IMR-90 (cell line): Measurements from ENCODE around the gene SLC16A5. TPM values are rescaled to one million over a fixed set of nuclear protein-coding genes. Genes with fewer than 3 reads are reported as not detected.
"Not testable (repeated sequence)": the region's sequence is repeated elsewhere in the genome, so short reads cannot be mapped to it uniquely, and the experiment has no call there.

Experiments
- ATAC-seq: fragments of 200-7000 bp; cut with Tn5 transposase; 2 replicates; pipeline ENCODE4 v1.9.1; 2020; ENCODE audit warnings: low read depth, mild to moderate bottlenecking, moderate library complexity
- BruUV-seq: library from RNA; stranded (reverse); fragments of 400-500 nt; replicated peaks from 2 replicates; lab custom pipeline; 2021; lab: Mats Ljungman, UMichigan
- CTCF ChIA-PET: fragments of 300-600 bp; formaldehyde crosslinking; extraction: SDS; loops from one replicate; lab custom pipeline; 2021; ENCODE audit warnings: antibody characterized with exemption; lab: Yijun Ruan, JAX
- POLR2A ChIA-PET: fragments of 300-600 bp; sonication (Branson Sonifier 250); formaldehyde crosslinking; loops from one replicate; lab custom pipeline; 2022; ENCODE audit warnings: antibody characterized with exemption; ENCODE audit not compliant: unreplicated experiment; lab: Charles Lee
- DNase-seq: peaks from one replicate; pipeline ENCODE4 v3.0.0; 2013
- H2AFZ ChIP-seq: replicated peaks from 2 replicates; pipeline ENCODE3; 2013; ENCODE audit warnings: low read length, mild to moderate bottlenecking; ENCODE audit not compliant: poor library complexity
- H2AK5ac ChIP-seq: 2 replicates; pipeline ENCODE4 v1.6.1; 2013; ENCODE audit warnings: low read depth, low read length, inconsistent platforms
- H2AK9ac ChIP-seq: replicated peaks from 2 replicates; pipeline ENCODE3; 2013; ENCODE audit warnings: mild to moderate bottlenecking, low read depth, low read length, moderate library complexity; ENCODE audit not compliant: poor library complexity
- H2BK120ac ChIP-seq: 2 replicates; pipeline ENCODE4 v1.6.1; 2013; ENCODE audit warnings: low read depth, low read length, inconsistent platforms
- H2BK15ac ChIP-seq: 3 replicates; pipeline ENCODE4 v1.6.1; 2013; ENCODE audit warnings: low read depth, low read length, inconsistent platforms
- H2BK20ac ChIP-seq: 2 replicates; pipeline ENCODE4 v1.6.1; 2013; ENCODE audit warnings: low read depth, mild to moderate bottlenecking, inconsistent platforms, low read length, moderate library complexity
- H2BK5ac ChIP-seq: 2 replicates; pipeline ENCODE4 v1.6.1; 2013; ENCODE audit warnings: mild to moderate bottlenecking, low read depth, low read length, inconsistent platforms; ENCODE audit not compliant: poor library complexity, severe bottlenecking
- H3K14ac ChIP-seq: replicated peaks from 2 replicates; pipeline ENCODE4 v1.6.1; 2013; ENCODE audit warnings: low read depth, low read length, inconsistent platforms
- H3K18ac ChIP-seq: 2 replicates; pipeline ENCODE4 v1.6.1; 2013; ENCODE audit warnings: low read depth, low read length, control low read depth
- H3K23ac ChIP-seq: 2 replicates; pipeline ENCODE4 v1.6.1; 2013; ENCODE audit warnings: low read depth, low read length, inconsistent platforms
- H3K27ac ChIP-seq: 2 replicates; pipeline ENCODE4 v1.5.1; 2013; ENCODE audit warnings: mild to moderate bottlenecking, control low read depth, low read length; ENCODE audit not compliant: insufficient read depth
- H3K27me3 ChIP-seq: 2 replicates; pipeline ENCODE4 v1.6.1; 2013; ENCODE audit warnings: low read length; ENCODE audit not compliant: control insufficient read depth, insufficient read depth
- H3K36me3 ChIP-seq: 2 replicates; pipeline ENCODE4 v1.6.1; 2013; ENCODE audit warnings: low read length, mixed read lengths; ENCODE audit not compliant: control insufficient read depth, insufficient read depth
- H3K4ac ChIP-seq: 2 replicates; pipeline ENCODE4 v1.6.1; 2013; ENCODE audit warnings: low read depth, low read length, inconsistent platforms
- H3K4me1 ChIP-seq: 2 replicates; pipeline ENCODE4 v1.6.1; 2013; ENCODE audit warnings: low read length, mixed read lengths; ENCODE audit not compliant: control insufficient read depth, insufficient read depth
- H3K4me2 ChIP-seq: 2 replicates; pipeline ENCODE4 v1.6.1; 2013; ENCODE audit warnings: low read depth, mild to moderate bottlenecking, control low read depth, low read length, moderate library complexity
- H3K4me3 ChIP-seq: 2 replicates; pipeline ENCODE4 v1.5.1; 2013; ENCODE audit warnings: low read depth, mild to moderate bottlenecking, control low read depth, low read length, moderate library complexity; ENCODE audit not compliant: insufficient read depth
- H3K56ac ChIP-seq: 2 replicates; pipeline ENCODE4 v1.6.1; 2013; ENCODE audit warnings: low read length, inconsistent platforms; ENCODE audit not compliant: insufficient read depth; ENCODE audit errors: extremely low read depth
- H3K79me1 ChIP-seq, 2 experiments: 2 replicates each; pipeline ENCODE4 v1.6.1; 2013; ENCODE audit warnings: low read length in 2 of 2, inconsistent platforms in 1 of 2, low read depth in 1 of 2
- H3K9ac ChIP-seq: 2 replicates; pipeline ENCODE4 v1.6.1; 2013; ENCODE audit warnings: low read depth, low read length, control low read depth
- H3K9me1 ChIP-seq: 2 replicates; pipeline ENCODE4 v1.6.1; 2013; ENCODE audit warnings: low read length, inconsistent platforms; ENCODE audit not compliant: insufficient read depth
- H3K9me3 ChIP-seq: 2 replicates; pipeline ENCODE4 v1.6.1; 2013; ENCODE audit warnings: low read length; ENCODE audit not compliant: control insufficient read depth, insufficient read depth
- H4K20me1 ChIP-seq: 2 replicates; pipeline ENCODE4 v1.6.1; 2013; ENCODE audit warnings: low read length, inconsistent platforms; ENCODE audit not compliant: insufficient read depth
- H4K5ac ChIP-seq: 2 replicates; pipeline ENCODE4 v1.6.1; 2013; ENCODE audit warnings: mild to moderate bottlenecking, low read depth, low read length, control low read depth
- H4K8ac ChIP-seq, 2 experiments: 2 replicates each; pipeline ENCODE4 v1.6.1; 2013; ENCODE audit warnings: low read depth in 2 of 2, low read length in 2 of 2, control low read depth in 1 of 2, inconsistent platforms in 1 of 2
- H4K91ac ChIP-seq: 2 replicates; pipeline ENCODE4 v1.6.1; 2013; ENCODE audit warnings: low read depth, low read length, inconsistent platforms; ENCODE audit not compliant: insufficient read depth
- WGBS, 2 experiments: methylation state at CpG; one replicate each; pipeline versions ENCODE4 v1.1.5 to v1.1.7; 2013; ENCODE audit warnings: missing lambda C conversion rate in 2 of 2; ENCODE audit not compliant: insufficient read length in 1 of 2; ENCODE audit errors: extremely low coverage in 2 of 2; 5-methylcytosine and 5-hydroxymethylcytosine counted together
- dilution Hi-C: fragments of 300-500 bp; cut with HindIII; formaldehyde crosslinking; loops from one replicate; pipeline ENCODE4 v1.14.3; 2018; ENCODE audit warnings: low sequenced_read_pairs; ENCODE audit not compliant: unreplicated experiment
- in situ Hi-C: fragments of 300-500 bp; cut with MboI; formaldehyde crosslinking; loops from 3 replicates; pipeline ENCODE4 v1.14.3; 2019; ENCODE audit warnings: low sequenced_read_pairs, inconsistent platforms, mixed read lengths
- intact Hi-C: fragments of 100-400 bp; cut with micrococcal nuclease; formaldehyde crosslinking; loops from 2 replicates; pipeline ENCODE4 v1.10.0; 2022
- polyA plus RNA-seq, 3 experiments: library from polyadenylated mRNA; depleted of rRNA; stranded (reverse); fragments of >200 nt; gene quantifications; 2 replicates each; pipeline ENCODE4 v1.2.3, GENCODE V29; 2012; ENCODE audit warnings: low replicate concordance in 1 of 3
- total RNA-seq: library from RNA; depleted of rRNA; stranded (reverse); fragments of >200 nt; gene quantifications from 2 replicates; pipeline ENCODE4 v1.2.3, GENCODE V29; 2012

Gene SLC16A5
- total and polyA plus RNA-seq, 2 of the 4 experiments (the other 2 are of a cell fraction), result 1.8 to 7.1 TPM

DNA sequence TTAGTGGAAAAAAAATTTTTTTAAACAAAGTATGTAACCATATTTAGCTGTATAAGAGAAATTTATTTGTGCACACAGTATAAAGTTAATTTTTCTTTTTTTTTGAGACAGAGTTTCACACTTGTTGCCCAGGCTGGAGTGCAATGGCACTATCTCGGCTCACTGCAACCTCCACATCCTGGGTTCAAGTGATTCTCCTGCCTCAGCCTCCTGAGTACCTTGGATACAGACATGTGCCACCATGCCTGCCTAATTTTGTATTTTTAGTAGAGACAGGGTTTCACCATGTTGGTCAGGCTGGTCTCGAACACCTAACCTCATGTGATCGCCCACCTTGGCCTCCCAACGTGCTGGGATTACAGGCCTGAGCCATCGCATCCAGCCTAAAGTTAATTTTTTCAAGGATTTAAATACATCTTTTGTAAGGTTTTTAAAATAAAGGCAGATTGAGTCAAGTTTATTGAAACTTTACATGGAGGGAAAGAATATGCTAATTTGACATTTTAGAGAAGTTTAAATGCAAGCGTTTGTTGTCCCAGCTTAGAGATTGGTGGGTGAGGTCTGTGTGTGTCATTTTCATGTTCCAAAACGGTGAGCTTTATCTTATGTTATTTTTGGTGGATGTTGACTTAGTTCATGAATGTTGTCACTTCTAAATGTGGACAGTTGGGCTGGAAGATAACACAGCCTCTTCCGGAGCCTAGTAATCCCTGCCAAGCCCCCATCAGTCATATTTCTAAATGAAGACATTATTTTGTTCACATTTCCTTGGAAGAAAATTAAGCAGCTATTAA lies 16.1 kb upstream of the SLC16A5 start:
- H2BK20ac ChIP-seq, H2BK15ac ChIP-seq, H3K14ac ChIP-seq, ATAC-seq, H4K20me1 ChIP-seq, H3K4ac ChIP-seq, BruUV-seq, H3K23ac ChIP-seq, H2AK9ac ChIP-seq, H3K27me3 ChIP-seq, H3K18ac ChIP-seq, H4K8ac ChIP-seq, dilution Hi-C loops, H4K91ac ChIP-seq, H3K56ac ChIP-seq, H2AFZ ChIP-seq, DNase-seq, H3K4me2 ChIP-seq, H3K36me3 ChIP-seq, H3K27ac ChIP-seq, H3K79me1 ChIP-seq, H2AK5ac ChIP-seq, H3K9me3 ChIP-seq, H2BK5ac ChIP-seq, H4K5ac ChIP-seq, H3K4me3 ChIP-seq, H3K9ac ChIP-seq, H2BK120ac ChIP-seq, H3K4me1 ChIP-seq, POLR2A ChIA-PET, H3K9me1 ChIP-seq: not testable (repeated sequence)
- CTCF ChIA-PET, result interaction anchor here (0.9 kb wide), 1 partner anchor 385 kb away, joined by 3 read pairs; the partner anchor contains the start of gene TMEM94
- in situ Hi-C loops (loop anchor here (25.0 kb wide), 1 partner anchor 341 kb away; the partner anchor contains the start of gene GRB2), intact Hi-C loops (loop anchor here (5.0 kb wide), 1 partner anchor 36 kb away; the partner anchor contains the start of gene ARMC7)
- 100% methylated on average over 1 of the region's 8 CpGs; no CpG with 5 or more reads in 1 of the 2 experiments for WGBS, 2 experiments

DNA sequence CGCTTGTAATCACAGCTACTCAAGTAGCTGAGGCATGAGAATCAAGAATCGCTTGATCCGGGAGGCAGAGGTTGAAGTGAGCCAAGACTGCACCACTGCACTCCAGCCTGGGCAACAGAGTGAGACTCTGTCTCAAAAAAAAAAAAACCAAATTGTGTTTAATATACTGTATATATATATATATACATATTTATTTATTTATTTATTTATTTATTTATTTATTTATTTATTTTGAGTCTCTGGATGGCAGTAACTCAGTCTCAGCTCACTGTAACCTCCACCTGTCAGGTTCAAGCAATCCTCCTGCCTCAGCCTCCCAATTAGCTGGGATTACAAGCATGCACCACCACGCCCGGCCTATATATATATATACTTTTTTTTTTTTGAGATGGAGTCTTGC lies 14.8 kb upstream of the SLC16A5 start:
- in situ Hi-C loops (loop anchor here (25.0 kb wide), 1 partner anchor 339 kb away; the partner anchor contains the start of gene GRB2), intact Hi-C loops (loop anchor here (5.0 kb wide), 1 partner anchor 34 kb away; the partner anchor contains the start of gene ARMC7)
- H3K4ac ChIP-seq, H2BK15ac ChIP-seq, POLR2A ChIA-PET, H3K9me1 ChIP-seq, H2BK120ac ChIP-seq, H3K27ac ChIP-seq, H2AFZ ChIP-seq, H2AK9ac ChIP-seq, H4K8ac ChIP-seq, H3K27me3 ChIP-seq, H3K56ac ChIP-seq, H2BK20ac ChIP-seq, H3K23ac ChIP-seq, H4K5ac ChIP-seq, H3K36me3 ChIP-seq, H4K20me1 ChIP-seq, ATAC-seq, H3K79me1 ChIP-seq, H3K9me3 ChIP-seq, H3K4me3 ChIP-seq, CTCF ChIA-PET, dilution Hi-C loops, BruUV-seq, H3K9ac ChIP-seq, H3K4me2 ChIP-seq, H3K14ac ChIP-seq, H3K18ac ChIP-seq, H2AK5ac ChIP-seq, H2BK5ac ChIP-seq, DNase-seq, H4K91ac ChIP-seq, H3K4me1 ChIP-seq: not testable (repeated sequence)
- no CpG with 5 or more reads among the region's 5 CpGs for WGBS, 2 experiments
